IPS-15b (cell line): ENCODE data around the gene PIK3R5.
A peak's percentile ranks its signal among the peaks of the same experiment; 100 is the strongest.

Experiments
- H3K27me3 ChIP-seq: one replicate; pipeline ENCODE4 v1.6.1; 2013; ENCODE audit warnings: low read length; ENCODE audit not compliant: control insufficient read depth, insufficient read depth
- H3K36me3 ChIP-seq: one replicate; pipeline ENCODE4 v1.6.1; 2013; ENCODE audit warnings: low read length; ENCODE audit not compliant: control insufficient read depth, insufficient read depth
- H3K4me1 ChIP-seq: one replicate; pipeline ENCODE4 v1.6.1; 2013; ENCODE audit warnings: mild to moderate bottlenecking, low read length; ENCODE audit not compliant: control insufficient read depth, insufficient read depth
- H3K4me3 ChIP-seq: one replicate; pipeline ENCODE4 v1.5.1; 2013; ENCODE audit warnings: low read depth, low read length
- H3K9ac ChIP-seq: one replicate; pipeline ENCODE4 v1.6.1; 2013; ENCODE audit warnings: low read depth, mild to moderate bottlenecking, low read length
- H3K9me3 ChIP-seq: one replicate; pipeline ENCODE4 v1.6.1; 2013; ENCODE audit warnings: mild to moderate bottlenecking, low read length; ENCODE audit not compliant: control insufficient read depth, insufficient read depth

The PIK3R5 gene

GRCh38 chr17:8965394-8966168 lies at the start of gene PIK3R5:
PIK3R5 (minus strand) TSS chr17:8965707; CDS start chr17:8911494, 54,213 bp downstream.
- peak within 1 kb of the TSS; percentile 54 for H3K9ac ChIP-seq
- H3K4me1 ChIP-seq, result peaks cover 6% of the 10 kb centered on the region
- H3K4me3 ChIP-seq, result peak within 1 kb of the TSS; percentile 63
- peaks cover 22% of the 10 kb centered on the region for H3K27me3 ChIP-seq
- no peaks in the 10 kb centered on the region for H3K36me3 ChIP-seq
- no peaks in the 10 kb centered on the region for H3K9me3 ChIP-seq

- Histone ChIP-seq H3K36me3 (no peaks in the 10 kb centered on the region), H3K4me1 (no peaks in the 10 kb centered on the region), H3K27me3 (peaks cover 67% of the 10 kb centered on the region), H3K4me3 (no peak overlapping the region), H3K9me3 (no peaks in the 10 kb centered on the region), H3K9ac (no peak overlapping the region)
These were observed 45.5 kb upstream of the PIK3R5 start for GRCh38 chr17:9011001-9011400.

- Histone ChIP-seq H3K27me3 (peaks cover 79% of the 10 kb centered on the region), H3K9me3 (no peaks in the 10 kb centered on the region), H3K4me3 (no peak overlapping the region), H3K36me3 (no peaks in the 10 kb centered on the region), H3K9ac (no peak overlapping the region), H3K4me1 (no peaks in the 10 kb centered on the region)
These were observed 44.2 kb upstream of the PIK3R5 start for GRCh38 chr17:9009737-9010136.

GRCh38 chr17:9009096-9009495 lies 43.6 kb upstream of the PIK3R5 start:
- Histone ChIP-seq H3K9ac (no peak overlapping the region), H3K4me1 (no peaks in the 10 kb centered on the region), H3K27me3 (peaks cover 82% of the 10 kb centered on the region), H3K36me3 (no peaks in the 10 kb centered on the region), H3K4me3 (no peak overlapping the region), H3K9me3 (no peaks in the 10 kb centered on the region)

- Histone ChIP-seq H3K4me3 (no peak overlapping the region), H3K36me3 (no peaks in the 10 kb centered on the region), H3K27me3 (peaks cover 88% of the 10 kb centered on the region), H3K9ac (no peak overlapping the region), H3K4me1 (peaks cover 5% of the 10 kb centered on the region), H3K9me3 (no peaks in the 10 kb centered on the region)
These were observed 41.7 kb upstream of the PIK3R5 start for GRCh38 chr17:9007052-9007714.

GRCh38 chr17:9006175-9006767 lies 40.8 kb upstream of the PIK3R5 start:
- no peak overlapping the region for H3K9ac ChIP-seq
- H3K36me3 ChIP-seq, result no peaks in the 10 kb centered on the region
- H3K27me3 ChIP-seq, result peaks cover 91% of the 10 kb centered on the region
- H3K4me1 ChIP-seq, result peaks cover 10% of the 10 kb centered on the region
- H3K4me3 ChIP-seq, result no peak overlapping the region
- H3K9me3 ChIP-seq, result no peaks in the 10 kb centered on the region

GRCh38 chr17:9004961-9005285 lies 39.4 kb upstream of the PIK3R5 start:
- H3K27me3 ChIP-seq, result peaks cover 86% of the 10 kb centered on the region
- peaks cover 10% of the 10 kb centered on the region for H3K4me1 ChIP-seq
- no peak overlapping the region for H3K9ac ChIP-seq
- H3K9me3 ChIP-seq, result no peaks in the 10 kb centered on the region
- no peaks in the 10 kb centered on the region for H3K36me3 ChIP-seq
- peak overlapping the region; percentile 54 for H3K4me3 ChIP-seq

- H3K9ac ChIP-seq, result no peak overlapping the region
- H3K9me3 ChIP-seq, result no peaks in the 10 kb centered on the region
- peak overlapping the region; percentile 54 for H3K4me3 ChIP-seq
- peaks cover 80% of the 10 kb centered on the region for H3K27me3 ChIP-seq
- peaks cover 10% of the 10 kb centered on the region for H3K4me1 ChIP-seq
- H3K36me3 ChIP-seq, result no peaks in the 10 kb centered on the region
These were observed 38.8 kb upstream of the PIK3R5 start for GRCh38 chr17:9004132-9004960.

- Histone ChIP-seq H3K9me3 (no peaks in the 10 kb centered on the region), H3K9ac (no peak overlapping the region), H3K36me3 (no peaks in the 10 kb centered on the region), H3K4me3 (peak overlapping the region; percentile 54), H3K4me1 (peaks cover 10% of the 10 kb centered on the region), H3K27me3 (peaks cover 72% of the 10 kb centered on the region)
These were observed 38.0 kb upstream of the PIK3R5 start for GRCh38 chr17:9003355-9004131.

GRCh38 chr17:9002606-9003354 lies 37.3 kb upstream of the PIK3R5 start:
- Histone ChIP-seq H3K36me3 (no peaks in the 10 kb centered on the region), H3K27me3 (peaks cover 67% of the 10 kb centered on the region), H3K4me1 (peaks cover 10% of the 10 kb centered on the region), H3K4me3 (peak overlapping the region; percentile 43), H3K9ac (no peak overlapping the region), H3K9me3 (no peaks in the 10 kb centered on the region)
